ENCODE results near the gene BCAS4.
"Not testable (repeated sequence)": the region's sequence is repeated elsewhere in the genome, so short reads cannot be mapped to it uniquely, and the experiment has no call there.

The BCAS4 gene

DNA sequence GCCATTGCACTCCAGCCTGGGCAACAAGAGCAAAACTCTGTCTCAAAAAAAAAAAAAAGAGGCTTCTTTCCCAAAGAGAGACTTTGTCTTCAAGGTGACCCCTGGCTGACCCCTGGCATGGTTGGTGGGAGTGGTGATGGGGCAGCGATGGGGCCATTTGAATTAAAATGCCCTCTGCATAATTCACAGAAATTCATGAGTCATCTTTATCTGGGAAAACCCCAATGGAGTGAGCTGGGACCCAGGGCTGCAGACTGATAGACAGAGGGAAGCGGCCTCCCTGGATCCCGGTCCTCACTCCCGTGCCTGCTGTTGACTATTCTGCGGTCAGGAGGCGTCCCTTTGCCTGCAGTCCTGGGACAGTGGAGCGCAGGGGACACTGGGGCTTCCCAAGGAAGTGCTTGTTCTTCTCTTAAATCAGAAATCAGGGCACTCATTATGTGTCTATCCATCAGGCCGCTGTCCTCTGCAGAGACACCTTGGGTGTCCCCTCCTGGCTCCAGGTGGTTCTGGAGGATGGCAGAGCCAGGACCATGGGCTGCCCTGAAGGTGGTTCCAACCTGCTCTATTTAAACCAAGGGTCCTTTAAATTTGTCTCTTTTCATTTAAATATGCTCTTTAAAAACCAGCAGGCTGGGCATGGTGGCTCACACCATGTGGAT lies 23.3 kb upstream of the BCAS4 start:
- DNase-seq (ENCODE audit: low read depth) = not testable (repeated sequence)

DNA sequence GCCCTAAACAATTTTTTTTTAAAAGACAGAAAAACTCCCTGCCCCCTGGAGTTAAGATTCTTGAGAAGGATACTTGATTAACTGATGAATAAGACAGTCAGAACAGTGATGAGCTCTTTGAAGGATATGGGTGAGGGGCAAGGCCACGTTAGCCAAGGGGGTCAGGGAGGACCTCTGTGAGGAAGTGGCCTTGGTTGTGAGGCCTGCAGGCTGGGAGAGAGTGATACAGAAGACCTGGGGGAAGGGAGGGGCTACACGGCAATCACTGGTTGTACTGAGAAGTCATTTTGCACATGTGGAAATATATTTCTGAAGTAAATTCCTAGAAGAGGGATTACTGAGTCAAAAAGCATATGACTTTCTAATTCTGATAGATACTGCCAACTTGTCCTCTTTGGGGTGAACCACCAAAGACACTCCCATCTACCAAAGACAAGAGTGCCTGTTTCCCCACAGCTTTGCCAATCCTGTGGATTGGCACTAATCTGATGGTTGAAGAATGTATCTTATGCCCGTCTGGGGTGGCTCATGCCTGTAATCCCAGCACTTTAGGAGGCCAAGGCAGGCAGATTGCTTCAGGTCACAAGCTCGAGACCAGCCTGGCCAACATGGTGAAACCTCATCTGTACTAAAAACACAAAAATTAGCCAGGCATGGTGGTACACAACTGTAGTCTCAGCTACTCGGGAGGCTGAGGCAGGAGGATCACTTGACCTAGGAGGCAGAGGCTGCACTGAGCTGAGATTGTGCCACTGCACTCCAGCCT lies 22.3 kb upstream of the BCAS4 start:
- DNase-seq (ENCODE audit: low read depth) = no peak

DNA sequence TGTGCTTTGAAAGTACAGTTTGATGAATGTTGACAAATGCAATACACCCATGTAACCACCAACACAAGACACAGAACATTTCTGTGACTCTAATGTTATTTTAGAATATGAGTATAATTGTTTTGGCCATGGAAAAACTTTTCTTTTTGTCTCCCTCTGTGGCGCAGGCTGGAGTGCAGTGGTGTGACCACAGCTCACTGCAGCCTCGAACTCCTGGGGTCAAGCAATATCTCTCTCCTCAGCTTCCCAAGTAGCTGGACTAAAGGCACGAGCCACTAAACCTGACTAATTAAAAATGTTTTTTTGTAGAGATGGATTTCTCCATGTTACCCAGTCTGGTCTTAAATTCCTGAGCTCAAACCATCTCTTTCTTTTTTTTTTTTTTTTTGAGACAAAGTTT lies 20.3 kb upstream of the BCAS4 start:
- no peak for DNase-seq (ENCODE audit: low read depth)

DNA sequence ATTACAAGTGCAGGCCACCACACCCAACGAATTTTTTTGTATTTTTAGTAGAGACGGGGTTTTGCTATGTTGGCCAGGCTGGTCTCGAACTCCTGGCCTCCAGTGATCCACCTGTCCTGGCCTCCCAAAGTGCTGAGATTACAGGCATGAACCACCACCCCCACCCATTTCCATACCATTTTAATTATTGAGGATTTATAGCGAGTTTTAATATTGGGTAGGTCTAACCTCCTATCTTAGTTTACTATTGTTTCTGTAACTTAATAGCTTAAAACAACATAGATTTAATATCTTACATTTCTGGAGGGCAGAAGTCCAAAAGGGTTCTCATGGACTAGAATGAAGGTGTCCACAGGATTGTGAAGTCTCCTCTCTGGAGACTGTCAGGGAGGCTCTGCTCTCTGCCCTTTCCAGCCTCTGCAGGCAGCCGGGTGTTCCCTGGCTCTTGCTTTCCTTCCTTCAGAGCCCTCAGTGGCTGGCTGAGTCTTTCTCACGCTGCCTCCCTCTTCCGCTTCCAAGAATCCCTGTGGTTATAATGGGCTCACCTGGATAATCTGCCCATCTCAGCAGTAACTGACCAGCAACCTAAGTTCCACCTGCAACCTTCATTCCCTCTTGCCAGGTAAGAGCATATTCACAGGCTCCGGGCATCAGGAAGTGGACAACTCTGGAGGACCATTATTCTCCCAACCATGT lies 18.6 kb upstream of the BCAS4 start:
- DNase-seq (ENCODE audit: low read depth) = no peak

DNA sequence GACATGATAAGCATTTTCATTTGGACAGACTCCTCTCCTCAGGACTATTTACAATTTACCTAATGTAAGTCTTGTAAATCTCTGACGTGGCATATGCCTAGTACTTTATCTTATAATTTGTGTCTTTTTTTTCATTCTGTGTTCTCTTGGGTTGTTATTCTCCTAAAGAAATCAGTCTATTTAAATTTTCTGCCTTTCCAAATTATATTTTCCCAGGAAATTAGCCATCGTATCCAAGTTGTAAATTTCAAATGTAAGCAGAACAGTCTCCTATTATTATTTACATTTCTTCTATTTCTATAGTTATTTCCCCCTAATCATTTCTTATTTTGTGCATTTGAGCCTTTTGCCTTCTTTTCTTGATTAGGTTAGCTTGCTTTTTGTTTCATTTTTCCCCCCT lies 17.5 kb upstream of the BCAS4 start:
- no peak for DNase-seq (ENCODE audit: low read depth)

DNA sequence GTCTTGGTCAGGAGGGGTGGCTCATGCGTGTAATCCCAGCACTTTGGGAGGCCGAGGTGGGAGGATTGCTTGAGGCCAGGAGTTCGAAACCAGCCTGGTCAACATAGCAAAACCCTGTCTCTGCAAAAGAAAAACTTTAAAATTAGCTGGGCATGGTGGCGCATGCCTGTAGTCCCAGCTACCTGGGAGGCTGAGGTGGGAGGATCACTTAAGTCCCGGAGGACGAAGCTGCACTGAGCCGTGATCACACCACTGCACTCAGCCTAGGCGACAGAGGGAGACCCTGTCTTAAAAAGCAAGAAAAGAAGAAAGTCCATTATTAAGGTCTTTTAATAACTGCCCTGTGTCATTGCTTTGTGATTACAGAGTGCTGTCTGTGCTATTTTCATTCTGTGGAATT lies 15.9 kb upstream of the BCAS4 start:
- not testable (repeated sequence) for DNase-seq (ENCODE audit: low read depth)

DNA sequence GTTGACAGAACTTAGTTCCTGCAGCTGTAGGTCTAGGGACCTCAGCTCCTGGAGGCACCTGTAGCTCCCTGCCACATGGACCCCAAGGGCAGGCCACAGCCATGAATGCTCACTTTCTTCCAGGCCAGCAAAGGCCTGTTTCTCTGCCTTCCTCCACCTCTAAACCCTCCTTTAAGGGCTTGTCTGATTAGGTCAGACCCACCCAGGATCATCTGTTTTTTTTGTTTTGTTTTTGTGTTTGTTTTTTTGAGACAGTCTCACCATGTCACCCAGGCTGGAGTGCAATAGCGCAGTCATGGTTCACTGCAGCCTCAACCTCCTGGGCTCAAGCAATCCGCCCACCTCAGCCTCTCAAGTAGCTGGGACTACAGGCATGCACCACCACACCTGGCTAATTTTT lies 11.5 kb upstream of the BCAS4 start:
- no peak for DNase-seq (ENCODE audit: low read depth)

DNA sequence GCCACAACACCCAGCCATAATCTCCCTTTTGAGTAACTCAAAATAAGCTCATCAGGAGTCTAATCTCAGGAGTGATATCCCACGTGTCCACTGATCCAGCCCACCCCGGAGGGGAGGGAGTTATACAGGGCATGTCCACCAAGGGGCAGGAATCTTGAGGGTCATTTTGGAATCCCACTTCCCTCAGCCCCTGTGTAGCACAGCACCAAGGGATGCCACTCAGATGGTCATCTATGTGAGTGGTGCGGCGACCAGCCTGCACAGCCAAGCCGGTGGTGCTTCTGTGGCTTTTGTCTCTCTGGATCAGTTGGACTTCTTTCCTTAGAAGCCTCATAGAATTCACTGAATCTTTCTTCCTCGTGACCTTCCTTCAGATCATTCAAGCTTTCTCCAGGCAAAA lies 11.0 kb upstream of the BCAS4 start:
- DNase-seq (ENCODE audit: low read depth) = no peak

DNA sequence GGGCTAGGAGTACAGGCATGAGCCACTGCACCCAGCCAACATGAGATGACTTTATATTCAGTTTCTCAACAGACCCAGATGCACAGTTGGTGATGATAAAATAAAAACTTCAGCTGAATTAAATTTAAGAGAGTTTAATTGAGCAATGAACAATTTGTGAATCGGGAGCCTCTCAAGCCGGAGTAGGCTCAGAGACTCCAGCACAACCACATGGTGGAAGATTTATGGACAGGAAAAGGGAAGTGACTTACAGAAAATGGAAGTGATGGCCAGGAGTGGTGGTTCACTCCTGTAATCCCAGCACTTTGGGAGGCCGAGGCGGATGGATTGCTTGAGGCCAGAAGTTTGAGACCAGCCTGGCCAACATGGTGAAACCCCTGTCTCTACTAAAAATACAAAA lies 10.4 kb upstream of the BCAS4 start:
- DNase-seq (ENCODE audit: low read depth) = no peak

DNA sequence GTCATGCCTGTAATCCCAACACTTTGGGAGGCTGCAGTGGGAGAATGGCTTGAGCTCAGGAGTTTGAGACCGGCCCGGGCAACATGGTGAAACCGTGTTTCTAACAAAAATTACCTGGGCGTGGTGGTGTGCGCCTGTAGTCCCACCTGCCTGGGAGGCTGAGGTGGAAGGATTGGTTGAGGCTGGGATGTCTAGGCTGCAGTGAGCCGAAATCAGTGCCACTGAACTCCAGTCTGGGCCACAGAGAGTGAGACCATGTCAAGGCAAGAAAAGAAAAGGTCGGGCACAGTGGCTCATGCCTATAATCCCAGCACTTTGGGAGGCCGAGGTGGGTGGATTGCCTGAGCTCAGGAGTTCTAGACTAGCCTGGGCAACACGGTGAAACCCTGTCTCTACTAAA lies 8.2 kb upstream of the BCAS4 start:
- DNase-seq (ENCODE audit: low read depth) = no peak

DNA sequence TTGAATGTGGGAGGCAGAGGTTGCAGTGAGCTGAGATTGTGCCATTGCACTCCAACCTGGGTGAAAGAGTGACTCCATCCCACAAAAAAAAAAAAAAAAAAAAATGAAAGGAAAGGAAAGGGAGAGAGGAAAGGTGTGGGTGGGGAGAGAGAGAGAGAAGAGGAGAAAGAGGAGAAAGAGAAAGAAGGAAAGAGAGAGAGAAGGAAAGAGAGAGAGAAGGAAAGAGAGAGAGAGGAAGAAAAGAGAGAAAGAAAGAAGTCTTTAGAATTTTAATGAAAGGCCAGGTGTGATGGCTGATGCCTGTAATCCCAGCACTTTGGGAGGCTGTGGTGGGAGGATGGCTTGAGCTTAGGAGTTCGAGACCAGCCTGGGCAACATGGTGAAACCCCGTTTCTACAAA lies 7.7 kb upstream of the BCAS4 start:
- no peak for DNase-seq (ENCODE audit: low read depth)

DNA sequence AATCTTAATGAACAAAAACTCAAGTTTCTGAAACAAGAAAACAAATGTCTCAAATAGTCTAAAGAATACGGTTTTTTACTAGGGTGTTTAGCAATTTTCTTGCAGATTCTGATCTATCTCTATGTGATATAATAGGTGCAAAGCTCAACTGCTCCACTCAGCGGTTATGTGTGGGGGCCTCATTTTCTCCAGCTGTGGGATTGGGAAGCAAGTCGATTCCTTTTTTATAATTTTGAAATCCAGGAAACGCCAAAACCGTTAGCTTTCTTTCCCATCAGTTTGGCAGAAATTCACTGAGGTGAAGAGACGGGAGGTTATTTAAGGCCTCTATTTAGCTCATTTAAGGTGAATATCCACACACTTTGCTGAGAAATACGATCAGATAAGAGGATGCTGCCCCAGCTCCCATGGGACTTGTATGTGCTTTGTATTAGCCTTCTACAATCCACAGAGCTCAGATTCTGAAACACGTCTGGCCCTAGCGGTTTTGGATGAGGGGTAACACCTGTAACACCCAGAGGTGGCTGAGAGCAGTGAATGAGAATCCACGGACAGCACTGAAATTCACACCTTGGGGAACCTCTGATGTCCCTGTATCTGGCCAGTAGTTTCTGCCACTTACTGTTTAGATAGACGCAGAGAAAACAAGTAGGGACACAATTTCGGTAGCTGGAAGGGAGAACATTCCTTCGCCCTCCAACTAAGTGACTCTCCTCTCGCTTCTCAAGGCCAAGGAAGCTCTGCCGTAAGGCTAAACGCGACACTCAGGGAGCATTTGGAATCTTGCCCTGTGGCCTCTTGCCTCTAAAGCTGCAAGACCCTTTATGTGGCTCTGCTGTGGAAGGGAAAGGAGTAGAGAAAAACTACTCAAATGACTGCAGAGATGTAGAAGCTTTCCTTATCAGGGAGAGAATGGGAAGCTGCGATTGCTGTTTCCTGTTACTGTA lies 6.5 kb upstream of the BCAS4 start:
- no peak for DNase-seq (ENCODE audit: low read depth)

DNA sequence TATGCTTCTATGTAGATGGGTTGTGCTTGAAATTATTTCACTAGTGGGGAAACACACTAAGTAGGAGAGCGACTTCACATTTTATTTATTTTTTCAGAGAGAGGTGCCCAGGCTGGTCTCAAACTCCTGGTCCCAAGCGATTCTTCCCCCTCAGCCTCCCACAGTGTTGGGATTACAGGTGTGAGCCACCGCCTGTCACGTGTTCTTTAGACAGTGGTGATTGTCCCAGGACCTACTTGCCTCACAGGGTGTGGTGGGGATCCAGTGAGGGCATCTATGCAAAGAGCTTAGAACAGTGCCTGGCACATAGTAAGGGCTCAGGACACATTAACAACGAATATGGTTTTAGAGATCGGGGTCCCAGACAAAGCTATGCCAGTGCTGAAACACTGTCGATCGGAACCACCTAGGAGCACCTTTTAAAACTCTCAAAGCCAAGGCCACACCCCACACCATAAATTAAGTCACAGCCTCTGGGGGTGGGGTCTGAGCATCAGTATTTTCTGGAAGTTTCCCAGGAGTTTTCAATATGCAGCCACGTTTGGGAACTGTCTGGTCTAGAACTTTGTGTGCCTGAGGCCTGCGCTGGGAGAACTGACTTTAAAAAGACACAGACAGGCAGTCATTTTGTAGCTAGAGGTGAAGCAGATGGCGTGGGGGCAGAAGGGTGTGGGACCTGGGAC lies 4.8 kb upstream of the BCAS4 start:
- DNase-seq (ENCODE audit: low read depth) = no peak

DNA sequence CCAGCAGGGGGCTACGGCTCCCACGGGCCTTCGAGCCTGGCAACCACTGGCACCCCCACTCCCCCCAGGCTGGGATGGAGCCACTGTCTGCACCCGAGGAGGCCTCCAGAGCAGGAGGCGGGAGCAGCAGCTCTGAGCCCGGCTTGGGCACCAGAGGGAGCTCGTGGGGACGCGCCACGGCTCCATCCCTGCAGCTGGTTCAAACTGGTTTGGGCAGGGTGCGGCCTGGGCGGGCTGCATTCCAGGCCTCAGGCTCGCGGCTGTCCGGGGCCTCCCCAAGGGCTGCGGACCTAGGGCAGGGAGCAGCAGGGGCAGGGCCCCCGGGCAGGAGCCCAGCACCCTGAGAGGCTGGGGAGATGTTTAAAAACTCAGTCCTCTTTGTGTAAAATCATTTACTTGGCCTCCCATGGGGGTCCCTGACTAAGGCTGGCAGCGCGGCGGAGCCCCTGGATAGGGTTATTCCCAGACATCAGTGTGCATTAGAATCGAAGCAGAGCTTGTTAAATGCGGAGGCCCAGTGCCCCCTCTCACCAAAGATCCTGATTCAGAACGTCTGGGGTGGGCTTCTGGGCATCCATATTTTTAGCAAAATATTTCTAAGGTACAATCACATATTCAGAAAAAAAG lies 4.1 kb upstream of the BCAS4 start:
- DNase-seq (ENCODE audit: low read depth) = peak; percentile 59

DNA sequence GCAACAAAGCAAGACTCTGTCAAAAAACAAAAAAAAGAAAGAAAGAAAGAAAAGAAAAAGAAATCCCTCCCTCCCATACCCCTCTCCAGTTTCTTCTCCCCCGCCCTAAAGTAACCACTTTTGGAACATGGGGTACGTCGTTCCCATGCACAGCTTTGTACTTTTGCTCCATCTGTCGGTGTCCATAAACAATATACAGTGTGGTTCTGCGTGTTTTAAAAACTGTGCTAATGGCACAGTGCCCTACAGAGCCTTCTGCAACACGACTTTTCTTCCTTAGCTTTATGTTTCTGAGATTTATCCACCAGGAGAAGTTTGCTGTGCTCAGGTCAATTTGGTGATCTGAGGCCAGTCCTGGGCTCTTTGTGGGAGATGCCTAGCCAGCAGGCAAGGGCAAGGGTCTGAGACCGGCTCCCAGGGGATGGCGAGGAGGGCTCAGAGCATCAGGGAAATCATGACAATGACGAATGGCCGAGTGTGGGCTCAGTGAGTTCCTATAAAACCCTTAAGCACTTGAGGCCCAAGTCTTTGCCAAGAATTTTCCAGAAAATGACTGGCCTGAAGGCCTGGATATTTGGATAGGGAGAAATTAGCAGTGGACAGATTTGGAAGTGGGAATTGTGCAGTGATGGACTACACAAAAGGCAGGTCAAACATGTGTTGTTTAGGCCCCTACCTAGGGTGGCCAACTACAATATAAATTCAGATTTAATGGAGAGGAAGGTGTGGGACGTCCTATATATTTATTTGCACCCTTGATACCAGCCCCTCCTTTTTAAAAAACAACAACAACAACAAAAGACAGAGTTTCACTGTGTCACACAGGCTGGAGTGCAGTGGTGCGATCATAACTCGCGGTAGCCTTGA lies 1.9 kb upstream of the BCAS4 start:
- no peak for DNase-seq (ENCODE audit: low read depth)

DNA sequence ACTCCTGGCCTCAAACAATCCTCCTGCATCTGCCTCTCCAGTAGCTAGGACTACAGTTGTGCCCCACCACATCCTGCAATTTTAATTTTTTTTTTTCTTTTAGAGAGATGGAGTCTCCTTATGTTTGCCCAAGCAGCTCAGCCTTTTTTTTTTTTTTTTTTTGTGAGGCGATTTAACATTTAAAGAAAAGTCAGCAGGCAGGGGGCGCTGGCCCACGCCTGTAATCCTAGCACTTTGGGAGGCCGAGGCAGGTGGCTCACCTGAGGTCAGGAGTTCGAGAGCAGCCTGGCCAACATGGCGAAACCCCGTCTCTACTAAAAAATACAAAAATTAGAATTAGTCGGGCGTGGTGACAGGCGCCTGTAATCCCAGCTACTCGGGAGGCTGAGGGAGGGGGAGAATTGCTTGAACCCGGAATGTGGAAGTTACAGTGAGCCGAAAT lies 1.3 kb upstream of the BCAS4 start:
- DNase-seq (ENCODE audit: low read depth) = not testable (repeated sequence)

DNA sequence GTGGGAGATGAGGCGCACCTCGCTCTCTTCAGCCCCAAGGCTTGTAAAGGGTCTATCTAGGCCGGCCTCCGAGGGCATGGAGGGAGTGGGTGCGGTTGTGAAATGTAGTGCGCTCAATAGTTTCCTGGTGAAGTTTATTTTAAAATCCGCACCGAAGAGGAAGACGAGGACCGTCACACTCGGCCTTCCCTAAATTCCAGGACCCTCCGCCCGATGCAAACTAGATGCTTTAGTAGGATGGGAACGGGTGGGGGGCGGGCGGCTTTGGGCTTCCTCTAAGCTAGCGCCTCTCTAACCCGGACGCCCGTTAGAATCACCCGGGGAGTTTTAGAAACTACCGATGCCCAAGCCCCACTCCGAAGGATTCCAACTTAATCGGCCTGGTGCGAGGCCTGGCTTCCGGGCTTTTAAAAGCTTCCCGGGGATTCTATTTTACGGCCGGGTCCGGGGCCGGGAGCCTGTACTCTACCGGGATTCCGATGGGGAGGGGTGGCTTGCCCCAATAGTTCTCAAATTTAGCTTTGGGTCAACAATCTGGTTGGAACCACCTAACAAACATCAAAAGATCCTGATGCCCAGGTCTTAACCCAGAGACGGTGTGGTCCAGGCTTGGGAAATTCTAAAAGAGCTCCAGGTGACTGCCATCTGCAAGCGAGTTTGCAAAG lies 548 bp upstream of the BCAS4 start:
- DNase-seq (ENCODE audit: low read depth) = no peak

DNA sequence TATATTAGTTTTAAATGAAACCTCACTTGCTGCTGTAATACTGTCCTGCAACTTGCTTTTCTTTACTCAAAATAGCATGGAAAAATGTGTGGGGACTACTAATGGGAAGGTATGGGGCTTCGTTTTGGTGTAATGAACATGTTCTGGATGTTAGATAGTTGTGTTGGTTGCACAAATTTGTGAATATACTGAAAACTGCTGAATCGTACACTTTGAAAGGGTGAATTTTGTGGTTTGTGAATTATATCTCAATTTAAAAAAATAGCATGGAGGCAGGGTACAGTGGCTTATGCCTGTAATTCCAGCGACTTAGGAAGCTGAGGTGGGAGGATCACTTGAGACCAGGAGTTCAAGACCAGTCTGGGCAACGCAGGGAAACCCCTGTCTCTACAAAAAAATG lies 2.3 kb downstream of the BCAS4 start:
- DNase-seq (ENCODE audit: low read depth) = no peak

DNA sequence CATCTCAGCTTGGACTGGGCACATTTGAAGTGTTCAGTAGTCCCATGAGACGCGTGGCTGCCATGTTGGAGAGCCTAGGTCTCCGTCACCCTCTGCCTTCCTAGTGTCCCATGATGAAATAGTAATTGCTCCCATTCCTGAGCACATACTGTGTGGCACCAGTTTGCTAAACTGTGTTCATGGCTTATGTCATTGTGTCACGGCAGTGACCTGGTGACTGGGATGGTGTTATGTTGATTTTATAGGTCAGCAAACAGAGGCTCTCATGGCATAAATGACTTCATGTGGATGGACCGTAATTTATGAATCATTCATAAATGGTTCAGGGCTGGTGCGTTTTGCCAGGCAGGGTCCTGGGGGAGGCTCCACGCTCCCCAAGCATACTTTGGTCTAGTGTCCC lies 3.8 kb downstream of the BCAS4 start:
- DNase-seq (ENCODE audit: low read depth) = no peak

All from stimulated activated CD8-positive, alpha-beta memory T cell treated with anti-CD3 and anti-CD28 coated beads, Interleukin-12 subunit alpha, Interleukin-12 subunit beta, amount 100 ng/mL, for 4 hours (primary cell).